Activated CD8-positive, alpha-beta memory T cell treated with anti-CD3 and anti-CD28 coated beads, Interleukin-2, amount 50 U/mL, for 24 hours (primary cell): Measurements from ENCODE around the gene AMPH.

ENCODE experiments used
- DNase-seq: peaks from one replicate; pipeline ENCODE4 v3.0.0-alpha.2; 2020; ENCODE audit errors: extremely low read depth

Gene AMPH

GRCh38 chr7:38463277-38464225, 167.6 kb downstream of the AMPH start:
- peak; percentile 73 for DNase-seq

GRCh38 chr7:38462819-38463218, 168.4 kb downstream of the AMPH start:
- DNase-seq: no peak

GRCh38 chr7:38461887-38462286, 169.3 kb downstream of the AMPH start:
- no peak for DNase-seq

GRCh38 chr7:38453826-38454225, 177.3 kb downstream of the AMPH start:
- DNase-seq: no peak

GRCh38 chr7:38453168-38453567, 178.0 kb downstream of the AMPH start:
- no peak for DNase-seq

- DNase-seq: no peak
Measured at GRCh38 chr7:38452681-38453108, 178.5 kb downstream of the AMPH start.

- DNase-seq: no peak
Measured at GRCh38 chr7:38451840-38452239, 179.3 kb downstream of the AMPH start.

- DNase-seq: no peak
Measured at GRCh38 chr7:38448584-38449234, 182.5 kb downstream of the AMPH start.

GRCh38 chr7:38448054-38448453, 183.1 kb downstream of the AMPH start:
- no peak for DNase-seq

GRCh38 chr7:38438970-38439369, 192.2 kb downstream of the AMPH start:
- DNase-seq: no peak

GRCh38 chr7:38432671-38433070, 198.5 kb downstream of the AMPH start:
- no peak for DNase-seq

- DNase-seq: no peak
Measured at GRCh38 chr7:38432080-38432479, 199.1 kb downstream of the AMPH start.

GRCh38 chr7:38429057-38429456, 202.1 kb downstream of the AMPH start:
- no peak for DNase-seq

GRCh38 chr7:38428041-38428440, 203.1 kb downstream of the AMPH start:
- no peak for DNase-seq

- no peak for DNase-seq
Measured at GRCh38 chr7:38427279-38427955, 203.8 kb downstream of the AMPH start.

GRCh38 chr7:38425509-38425908, 205.7 kb downstream of the AMPH start:
- no peak for DNase-seq

GRCh38 chr7:38424750-38425463, 206.3 kb downstream of the AMPH start:
- no peak for DNase-seq

GRCh38 chr7:38413784-38414183, 217.4 kb downstream of the AMPH start:
- no peak for DNase-seq

- no peak for DNase-seq
Measured at GRCh38 chr7:38411404-38411803, 219.8 kb downstream of the AMPH start.

- no peak for DNase-seq
Measured at GRCh38 chr7:38410056-38410455, 221.1 kb downstream of the AMPH start.

- no peak for DNase-seq
Measured at GRCh38 chr7:38409531-38409930, 221.6 kb downstream of the AMPH start.
